ENCODE measurements around the gene AS3MT.
"Not testable (repeated sequence)": the region's sequence is repeated elsewhere in the genome, so short reads cannot be mapped to it uniquely, and the experiment has no call there.

AS3MT gene

GRCh38 chr10:102923601-102924000, 54.3 kb downstream of the AS3MT start:
- no peak for DNase-seq

- DNase-seq, result no peak
Observed at GRCh38 chr10:102926842-102927241, 57.6 kb downstream of the AS3MT start.

- DNase-seq, result no peak
Observed at GRCh38 chr10:102927311-102928010, 58.2 kb downstream of the AS3MT start.

GRCh38 chr10:102928442-102928841, 59.2 kb downstream of the AS3MT start:
- DNase-seq, result not testable (repeated sequence)

GRCh38 chr10:102930720-102931119, 61.5 kb downstream of the AS3MT start:
- no peak for DNase-seq

- no peak for DNase-seq
Observed at GRCh38 chr10:102931643-102932042, 62.4 kb downstream of the AS3MT start.

- DNase-seq, result no peak
Observed at GRCh38 chr10:102935505-102935904, 66.2 kb downstream of the AS3MT start.

- DNase-seq, result no peak
Observed at GRCh38 chr10:102935939-102936605, 66.8 kb downstream of the AS3MT start.

- no peak for DNase-seq
Observed at GRCh38 chr10:102941401-102941800, 72.1 kb downstream of the AS3MT start.

GRCh38 chr10:102945449-102945848, 76.2 kb downstream of the AS3MT start:
- no peak for DNase-seq

GRCh38 chr10:102945962-102946361, 76.7 kb downstream of the AS3MT start:
- no peak for DNase-seq

- DNase-seq, result no peak
Observed at GRCh38 chr10:102946992-102947391, 77.7 kb downstream of the AS3MT start.

GRCh38 chr10:102948176-102948575, 78.9 kb downstream of the AS3MT start:
- DNase-seq, result no peak

GRCh38 chr10:102948786-102949185, 79.5 kb downstream of the AS3MT start:
- DNase-seq, result no peak

GRCh38 chr10:102949916-102950315, 80.6 kb downstream of the AS3MT start:
- no peak for DNase-seq

- no peak for DNase-seq
Observed at GRCh38 chr10:102951316-102951715, 82.0 kb downstream of the AS3MT start.

All from DMS79 treated with DMSO at 0.1 percent for 48 hours (cell line).